ENCODE results near the gene CDRT15.
"Not testable (repeated sequence)": the region's sequence is repeated elsewhere in the genome, so short reads cannot be mapped to it uniquely, and the experiment has no call there.

CDRT15 gene

GRCh38 chr17:14201988-14202380, 34.7 kb downstream of the CDRT15 start:
- H3K27me3 Mint-ChIP-seq = no peaks in the 10 kb centered on the region
- peaks cover 94% of the 10 kb centered on the region for H3K4me1 Mint-ChIP-seq (ENCODE audit: low read depth)

GRCh38 chr17:14201021-14201987, 35.4 kb downstream of the CDRT15 start:
- H3K4me1 Mint-ChIP-seq (ENCODE audit: low read depth) = peaks cover 100% of the 10 kb centered on the region
- H3K4me3 Mint-ChIP-seq = peak overlapping the region; percentile 50
- no peaks in the 10 kb centered on the region for H3K9me3 Mint-ChIP-seq
- peak overlapping the region; percentile 88 for H3K27ac Mint-ChIP-seq
- H3K36me3 Mint-ChIP-seq (ENCODE audit: low read depth) = peaks cover 44% of the 10 kb centered on the region
- no peaks in the 10 kb centered on the region for H3K27me3 Mint-ChIP-seq

More at GRCh38 chr17:14201988-14202380, 34.7 kb downstream of the CDRT15 start:
- H3K9me3 Mint-ChIP-seq = no peaks in the 10 kb centered on the region
- peaks cover 44% of the 10 kb centered on the region for H3K36me3 Mint-ChIP-seq (ENCODE audit: low read depth)
- peak overlapping the region; percentile 88 for H3K27ac Mint-ChIP-seq
- peak overlapping the region; percentile 50 for H3K4me3 Mint-ChIP-seq

GRCh38 chr17:14200354-14200753, 36.3 kb downstream of the CDRT15 start:
- Mint-ChIP-seq H3K9me3 (no peaks in the 10 kb centered on the region), H3K4me3 (peak overlapping the region; percentile 47), H3K27ac (peak overlapping the region; percentile 84), H3K4me1 (ENCODE audit: low read depth) (peaks cover 100% of the 10 kb centered on the region), H3K27me3 (no peaks in the 10 kb centered on the region), H3K36me3 (ENCODE audit: low read depth) (peaks cover 50% of the 10 kb centered on the region)

- Mint-ChIP-seq H3K4me1 (ENCODE audit: low read depth) (peaks cover 100% of the 10 kb centered on the region), H3K4me3 (peak overlapping the region; percentile 12), H3K27ac (peak overlapping the region; percentile 13), H3K9me3 (no peaks in the 10 kb centered on the region), H3K36me3 (ENCODE audit: low read depth) (peaks cover 51% of the 10 kb centered on the region), H3K27me3 (no peaks in the 10 kb centered on the region)
Observed at GRCh38 chr17:14199601-14200000, 37.1 kb downstream of the CDRT15 start.

- Mint-ChIP-seq H3K36me3 (ENCODE audit: low read depth) (peaks cover 46% of the 10 kb centered on the region), H3K4me1 (ENCODE audit: low read depth) (peaks cover 94% of the 10 kb centered on the region), H3K27me3 (no peaks in the 10 kb centered on the region), H3K9me3 (no peaks in the 10 kb centered on the region), H3K27ac (peak overlapping the region; percentile 0), H3K4me3 (peak overlapping the region; percentile 29)
Observed at GRCh38 chr17:14198575-14198974, 38.1 kb downstream of the CDRT15 start.

- Mint-ChIP-seq H3K4me1 (ENCODE audit: low read depth) (peaks cover 94% of the 10 kb centered on the region), H3K27ac (peak overlapping the region; percentile 47), H3K4me3 (peak overlapping the region; percentile 29), H3K27me3 (no peaks in the 10 kb centered on the region), H3K36me3 (ENCODE audit: low read depth) (peaks cover 43% of the 10 kb centered on the region), H3K9me3 (no peaks in the 10 kb centered on the region)
Observed at GRCh38 chr17:14198013-14198412, 38.6 kb downstream of the CDRT15 start.

- Mint-ChIP-seq H3K27ac (peak overlapping the region; percentile 86), H3K4me1 (ENCODE audit: low read depth) (peaks cover 92% of the 10 kb centered on the region)
Observed at GRCh38 chr17:14197586-14197985, 39.1 kb downstream of the CDRT15 start.

GRCh38 chr17:14197057-14197456, 39.6 kb downstream of the CDRT15 start:
- Mint-ChIP-seq H3K27ac (peak overlapping the region; percentile 86), H3K36me3 (ENCODE audit: low read depth) (peaks cover 47% of the 10 kb centered on the region), H3K9me3 (no peaks in the 10 kb centered on the region), H3K27me3 (no peaks in the 10 kb centered on the region), H3K4me1 (ENCODE audit: low read depth) (peaks cover 92% of the 10 kb centered on the region), H3K4me3 (peak overlapping the region; percentile 15)

More at GRCh38 chr17:14197586-14197985, 39.1 kb downstream of the CDRT15 start:
- H3K4me3 Mint-ChIP-seq = peak overlapping the region; percentile 15
- no peaks in the 10 kb centered on the region for H3K27me3 Mint-ChIP-seq
- H3K36me3 Mint-ChIP-seq (ENCODE audit: low read depth) = peaks cover 43% of the 10 kb centered on the region
- H3K9me3 Mint-ChIP-seq = no peaks in the 10 kb centered on the region

- Mint-ChIP-seq H3K4me3 (peak overlapping the region; percentile 15), H3K27me3 (no peaks in the 10 kb centered on the region), H3K4me1 (ENCODE audit: low read depth) (peaks cover 92% of the 10 kb centered on the region), H3K27ac (peak overlapping the region; percentile 86), H3K9me3 (no peaks in the 10 kb centered on the region), H3K36me3 (ENCODE audit: low read depth) (peaks cover 44% of the 10 kb centered on the region)
Observed at GRCh38 chr17:14196377-14196997, 40.2 kb downstream of the CDRT15 start.

- H3K4me3 Mint-ChIP-seq = peak overlapping the region; percentile 54
- H3K27ac Mint-ChIP-seq = peak overlapping the region; percentile 83
- H3K27me3 Mint-ChIP-seq, H3K9me3 Mint-ChIP-seq: not testable (repeated sequence)
- peaks cover 71% of the 10 kb centered on the region for H3K4me1 Mint-ChIP-seq (ENCODE audit: low read depth)
- H3K36me3 Mint-ChIP-seq (ENCODE audit: low read depth) = peaks cover 27% of the 10 kb centered on the region
Observed at GRCh38 chr17:14192636-14193344, 43.9 kb downstream of the CDRT15 start.

GRCh38 chr17:14192039-14192438, 44.6 kb downstream of the CDRT15 start:
- not testable (repeated sequence) for H3K27me3 Mint-ChIP-seq, H3K9me3 Mint-ChIP-seq
- H3K4me3 Mint-ChIP-seq = peak overlapping the region; percentile 47
- H3K4me1 Mint-ChIP-seq (ENCODE audit: low read depth) = peaks cover 64% of the 10 kb centered on the region
- H3K27ac Mint-ChIP-seq = peak overlapping the region; percentile 78
- H3K36me3 Mint-ChIP-seq (ENCODE audit: low read depth) = peaks cover 27% of the 10 kb centered on the region

GRCh38 chr17:14191469-14191868, 45.2 kb downstream of the CDRT15 start:
- Mint-ChIP-seq H3K4me1 (ENCODE audit: low read depth) (peaks cover 58% of the 10 kb centered on the region), H3K36me3 (ENCODE audit: low read depth) (peaks cover 27% of the 10 kb centered on the region)
- H3K27me3 Mint-ChIP-seq, H3K9me3 Mint-ChIP-seq, H3K27ac Mint-ChIP-seq, H3K4me3 Mint-ChIP-seq: not testable (repeated sequence)

- Mint-ChIP-seq H3K4me1 (ENCODE audit: low read depth) (peaks cover 55% of the 10 kb centered on the region), H3K36me3 (ENCODE audit: low read depth) (peaks cover 22% of the 10 kb centered on the region)
- H3K27ac Mint-ChIP-seq, H3K4me3 Mint-ChIP-seq, H3K27me3 Mint-ChIP-seq, H3K9me3 Mint-ChIP-seq: not testable (repeated sequence)
Observed at GRCh38 chr17:14190774-14191173, 45.9 kb downstream of the CDRT15 start.

- Mint-ChIP-seq H3K4me1 (ENCODE audit: low read depth) (peaks cover 19% of the 10 kb centered on the region), H3K36me3 (ENCODE audit: low read depth) (peaks cover 25% of the 10 kb centered on the region)
- not testable (repeated sequence) for H3K27me3 Mint-ChIP-seq, H3K27ac Mint-ChIP-seq, H3K9me3 Mint-ChIP-seq, H3K4me3 Mint-ChIP-seq
Observed at GRCh38 chr17:14186443-14186842, 50.2 kb downstream of the CDRT15 start.

All from stimulated activated naive CD8-positive, alpha-beta T cell treated with anti-CD3 and anti-CD28 coated beads, Interleukin-15, Interleukin-2, amounts not matched to agents 100 ng/mL and 50 ng/mL, for 24 hours (primary cell).